GM12874 (cell line): ENCODE measurements around the gene TNRC18.

ENCODE experiments used
- CTCF ChIP-seq: IDR thresholded peaks from 2 replicates; pipeline ENCODE4 v1.5.1; 2011; ENCODE audit warnings: low read depth, mild to moderate bottlenecking, control low read depth, low read length, moderate library complexity; ENCODE audit not compliant: insufficient read depth

Gene TNRC18

GRCh38 chr7:5445981-5446594, 22.5 kb upstream of the TNRC18 start:
- TF ChIP-seq CTCF: no peak

GRCh38 chr7:5443678-5444077, 20.0 kb upstream of the TNRC18 start:
- no peak for TF ChIP-seq CTCF

GRCh38 chr7:5442757-5443305, 19.2 kb upstream of the TNRC18 start:
- TF ChIP-seq CTCF: no peak

- no peak for TF ChIP-seq CTCF
These were observed 18.3 kb upstream of the TNRC18 start for GRCh38 chr7:5441840-5442503.

GRCh38 chr7:5439572-5440496, 16.2 kb upstream of the TNRC18 start:
- TF ChIP-seq CTCF: no peak

- no peak for TF ChIP-seq CTCF
These were observed 15.6 kb upstream of the TNRC18 start for GRCh38 chr7:5439209-5439571.

GRCh38 chr7:5437987-5438386, 14.4 kb upstream of the TNRC18 start:
- no peak for TF ChIP-seq CTCF
